ENCODE data around the gene LILRA2.
"Not testable (repeated sequence)": the region's sequence is repeated elsewhere in the genome, so short reads cannot be mapped to it uniquely, and the experiment has no call there.

The LILRA2 gene

DNA sequence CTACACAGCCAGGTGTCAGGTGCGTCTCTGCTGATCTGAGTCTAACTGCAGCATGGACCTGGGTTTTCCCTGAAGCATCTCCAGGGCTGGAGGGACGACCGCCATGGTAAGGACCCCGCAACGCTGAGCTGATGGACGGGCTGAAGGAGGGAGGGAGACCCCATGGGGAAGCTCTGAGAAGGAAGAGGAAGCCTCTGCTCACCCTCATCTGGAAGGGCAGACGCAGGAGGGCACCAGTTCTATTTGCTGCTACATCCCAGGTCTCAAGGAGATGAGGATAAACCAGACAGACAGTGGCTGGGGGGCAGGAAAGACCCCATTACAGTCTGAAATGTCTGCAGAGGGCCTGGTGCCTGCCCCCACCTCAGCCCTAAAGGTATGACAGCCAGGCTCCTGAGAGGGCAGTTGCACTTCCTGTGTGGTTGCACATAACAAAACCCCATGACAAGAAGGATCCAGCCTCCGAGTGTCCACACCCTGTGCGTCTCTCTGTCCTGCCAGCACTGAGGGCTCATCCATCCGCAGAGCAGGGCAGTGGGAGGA is at the start of gene LILRA2:
Gene LILRA2, plus strand, starts transcription at position 461 of the 543 bp plus-strand sequence. CDS start 89 bp downstream, outside the sequence.
- DNase-seq (ENCODE audit: extremely low read depth in 1 of 2, low read depth in 1 of 2) = no peak

DNA sequence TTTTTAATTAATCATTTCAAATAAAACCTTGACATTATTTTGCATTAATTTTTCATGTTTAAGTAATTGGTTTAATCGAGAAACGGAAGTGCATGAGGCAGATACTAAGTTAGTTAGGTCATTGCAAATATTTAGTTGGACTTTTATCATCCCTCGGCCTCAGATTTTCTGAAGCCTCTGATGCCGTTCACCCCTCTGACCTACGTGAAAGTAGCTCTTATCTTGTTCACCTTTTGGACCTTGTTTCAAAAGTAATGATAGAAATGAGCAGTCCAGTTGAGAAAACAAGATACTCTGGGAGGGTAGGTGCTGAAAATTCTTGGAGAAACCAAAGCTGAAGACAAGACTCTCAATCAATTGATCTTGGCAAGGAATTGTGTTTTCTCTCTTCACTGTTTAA is 48.0 kb upstream of the LILRA2 start:
- no peak for DNase-seq (ENCODE audit: extremely low read depth in 1 of 2, low read depth in 1 of 2)

DNA sequence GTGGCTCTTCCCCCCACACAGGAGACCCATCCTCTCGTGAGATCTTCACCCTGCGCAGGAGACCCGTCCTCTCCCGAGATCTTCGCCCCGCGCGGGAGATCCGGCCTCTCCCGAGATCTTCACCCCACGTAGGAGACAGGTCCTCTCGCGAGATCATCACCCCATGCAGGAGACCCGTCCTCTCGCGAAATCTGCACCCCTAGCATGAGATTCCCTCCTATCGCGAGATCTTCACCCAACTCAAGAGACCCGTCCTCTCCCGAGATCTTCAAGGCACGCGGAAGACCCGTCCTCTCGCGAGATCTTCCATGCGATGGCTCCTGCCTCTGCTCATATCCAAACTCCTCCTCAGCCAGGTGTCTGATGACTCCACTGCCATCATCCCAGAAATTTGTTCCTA is 46.6 kb upstream of the LILRA2 start:
- DNase-seq (ENCODE audit: extremely low read depth in 1 of 2, low read depth in 1 of 2) = no peak

DNA sequence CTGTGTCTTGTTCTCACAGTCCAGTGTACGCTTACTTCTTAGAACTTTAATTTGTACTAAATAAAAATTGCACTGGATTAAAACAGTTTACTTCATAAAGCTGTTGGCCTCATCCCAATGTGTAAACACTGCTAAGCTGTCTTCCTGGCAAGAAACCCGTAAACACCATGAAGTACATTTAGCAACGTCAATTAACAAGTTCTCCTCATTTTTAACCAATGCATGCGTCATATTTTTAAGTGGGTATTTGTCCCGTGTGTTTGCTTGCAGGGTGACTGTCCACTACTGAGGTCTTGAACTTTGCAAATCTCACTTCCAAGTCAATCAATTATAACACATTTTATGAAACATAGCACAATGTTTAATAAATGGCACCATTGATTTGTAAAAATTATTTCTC is 42.7 kb upstream of the LILRA2 start:
- DNase-seq (ENCODE audit: extremely low read depth in 1 of 2, low read depth in 1 of 2) = no peak

DNA sequence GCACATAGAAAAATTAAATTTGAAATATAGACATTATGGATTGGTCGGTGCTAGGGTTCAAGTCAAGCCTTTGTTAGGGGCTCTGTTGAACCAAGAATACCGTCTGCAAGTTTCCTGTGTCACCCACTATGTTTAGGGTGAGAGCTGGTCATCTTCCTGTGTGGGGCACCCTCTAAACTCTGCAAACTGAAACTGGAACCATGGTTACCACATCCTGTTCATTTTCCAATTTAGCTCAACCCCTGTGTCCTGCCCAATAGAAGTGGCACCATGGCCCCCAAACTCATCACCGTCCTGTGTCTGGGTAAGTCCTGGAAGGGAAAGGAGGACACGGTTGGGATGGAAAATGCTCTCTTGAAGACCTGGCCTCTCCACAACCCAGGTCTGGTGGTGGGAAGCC is 41.1 kb upstream of the LILRA2 start:
- no peak for DNase-seq (ENCODE audit: extremely low read depth in 1 of 2, low read depth in 1 of 2)

DNA sequence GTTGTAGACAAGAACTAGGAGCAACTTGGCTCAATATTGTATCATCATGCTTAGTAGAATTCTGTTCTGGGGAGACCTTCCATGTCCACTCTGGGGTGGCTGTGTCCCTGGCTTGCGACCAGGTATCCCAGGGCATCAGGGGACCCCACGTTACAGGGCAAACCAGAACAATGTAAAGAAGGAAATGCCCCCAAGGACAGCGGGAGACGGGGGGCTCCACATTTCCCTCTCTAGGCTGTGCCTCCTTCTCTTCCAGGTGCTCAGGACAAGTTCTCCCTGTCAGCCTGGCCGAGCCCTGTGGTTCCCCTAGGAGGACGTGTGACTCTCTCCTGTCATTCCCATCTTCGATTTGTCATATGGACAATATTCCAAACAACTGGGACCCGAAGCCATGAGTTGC is 40.1 kb upstream of the LILRA2 start:
- no peak for DNase-seq (ENCODE audit: extremely low read depth in 1 of 2, low read depth in 1 of 2)

DNA sequence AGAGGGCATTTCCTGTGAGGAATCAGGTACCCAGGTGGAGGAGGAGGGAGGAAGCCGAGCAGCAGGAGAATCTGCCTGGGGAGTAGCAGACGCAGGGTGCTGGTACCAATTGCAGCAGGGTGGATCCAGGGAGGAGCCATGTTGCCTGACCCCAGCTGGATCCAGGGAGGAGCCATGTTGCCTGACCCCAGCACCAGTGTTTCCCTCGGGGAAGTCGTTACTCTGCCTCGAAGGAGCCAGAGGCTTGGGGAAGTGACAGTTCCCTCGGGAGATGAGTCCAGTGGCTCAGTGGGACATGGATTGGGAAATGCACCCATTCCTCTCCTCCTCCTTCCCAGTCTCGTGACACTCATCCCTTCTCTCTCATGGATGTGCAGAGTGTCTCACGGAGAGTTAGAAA is 39.4 kb upstream of the LILRA2 start:
- DNase-seq (ENCODE audit: extremely low read depth in 1 of 2, low read depth in 1 of 2) = no peak

DNA sequence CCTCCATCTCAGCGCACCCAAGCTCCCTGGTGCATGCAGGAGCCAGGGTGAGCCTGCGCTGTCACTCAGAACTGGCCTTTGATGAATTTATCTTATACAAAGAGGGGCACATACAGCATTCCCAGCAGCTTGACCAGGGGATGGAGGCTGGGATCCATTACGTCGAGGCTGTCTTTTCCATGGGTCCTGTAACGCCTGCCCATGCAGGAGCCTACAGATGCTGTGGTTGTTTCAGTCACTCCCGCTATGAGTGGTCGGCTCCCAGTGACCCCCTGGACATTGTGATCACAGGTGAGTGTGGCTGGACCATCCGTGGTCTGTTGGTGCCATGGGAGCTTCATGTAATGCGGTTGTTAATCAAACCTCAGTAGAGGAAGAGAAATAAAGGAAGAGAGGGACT is 38.0 kb upstream of the LILRA2 start:
- no peak for DNase-seq (ENCODE audit: extremely low read depth in 1 of 2, low read depth in 1 of 2)

DNA sequence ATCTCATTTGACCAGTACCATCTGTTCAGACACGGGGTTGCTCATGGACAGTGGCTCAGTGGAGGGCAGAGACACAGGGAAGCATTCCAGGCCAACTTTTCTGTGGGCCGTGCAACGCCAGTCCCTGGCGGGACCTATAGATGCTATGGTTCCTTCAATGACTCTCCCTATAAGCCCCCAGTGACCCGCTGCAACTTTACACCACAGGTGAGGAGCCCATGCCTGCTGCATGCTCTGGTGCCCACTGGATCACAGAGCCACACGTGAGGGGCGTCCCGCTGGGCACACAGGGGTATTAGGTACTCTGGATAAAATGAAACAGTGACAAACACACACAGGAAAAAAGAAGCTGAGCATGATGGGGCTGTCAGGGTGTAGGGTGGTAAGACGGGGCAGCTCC is 36.6 kb upstream of the LILRA2 start:
- DNase-seq (ENCODE audit: extremely low read depth in 1 of 2, low read depth in 1 of 2) = no peak

DNA sequence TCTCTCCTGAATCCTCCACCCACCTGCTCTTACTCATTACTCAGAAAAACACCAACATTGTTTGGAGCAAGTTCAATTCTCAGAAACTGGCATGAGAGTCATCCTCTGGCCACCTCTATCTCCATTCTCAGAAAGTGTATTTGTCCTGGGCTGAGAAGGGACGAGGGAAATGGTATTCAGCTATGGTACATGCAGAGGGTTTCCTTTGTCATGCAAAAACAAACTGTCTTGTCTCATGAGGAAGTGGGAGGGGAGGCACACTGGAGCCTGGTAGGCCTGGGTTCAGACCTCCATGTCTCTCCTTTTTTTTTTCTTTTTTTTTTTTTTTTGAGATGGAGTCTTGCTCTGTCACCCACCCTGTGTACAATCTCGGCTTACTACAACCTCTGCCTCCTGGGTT is 31.9 kb upstream of the LILRA2 start:
- no peak for DNase-seq (ENCODE audit: extremely low read depth in 1 of 2, low read depth in 1 of 2)

DNA sequence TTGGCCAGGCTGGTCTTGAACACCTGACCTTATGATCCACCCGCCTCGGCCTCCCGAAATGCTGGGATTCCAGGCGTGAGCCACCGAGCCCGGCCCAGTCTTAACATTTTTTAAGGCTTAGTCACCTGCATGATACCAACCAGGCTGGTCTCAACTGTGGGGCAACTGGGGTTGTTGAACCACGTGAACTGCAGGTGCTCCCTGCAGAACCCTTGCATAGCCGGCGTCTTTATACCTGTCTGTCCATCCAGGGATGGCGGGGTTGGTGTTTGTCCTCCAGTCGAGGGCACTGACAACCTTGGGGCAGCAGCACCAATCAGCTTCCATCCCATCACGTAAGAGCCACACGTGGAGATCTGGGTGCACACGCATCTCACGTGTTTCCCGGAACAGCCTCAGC is 24.8 kb upstream of the LILRA2 start:
- DNase-seq (ENCODE audit: extremely low read depth in 1 of 2, low read depth in 1 of 2) = no peak

DNA sequence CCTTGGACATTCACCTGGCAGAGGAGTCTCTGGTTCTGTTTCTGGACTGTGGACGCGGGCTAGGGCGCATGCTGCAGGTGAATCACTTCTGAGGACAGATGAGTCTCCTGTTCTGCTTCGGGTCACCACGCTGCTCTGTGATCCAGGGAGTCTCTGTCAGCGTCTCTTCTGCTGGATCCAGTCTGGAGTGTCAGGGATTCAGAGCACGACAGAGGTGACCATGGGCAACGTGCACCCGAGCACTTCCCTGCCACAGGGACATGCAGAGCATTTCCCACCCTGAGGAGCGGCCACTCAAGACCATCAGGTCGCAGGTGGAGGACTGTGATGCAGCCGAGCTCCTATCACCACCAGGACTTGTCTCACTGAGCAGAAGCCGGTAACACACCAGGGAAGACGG is 24.4 kb upstream of the LILRA2 start:
- DNase-seq (ENCODE audit: extremely low read depth in 1 of 2, low read depth in 1 of 2) = no peak

DNA sequence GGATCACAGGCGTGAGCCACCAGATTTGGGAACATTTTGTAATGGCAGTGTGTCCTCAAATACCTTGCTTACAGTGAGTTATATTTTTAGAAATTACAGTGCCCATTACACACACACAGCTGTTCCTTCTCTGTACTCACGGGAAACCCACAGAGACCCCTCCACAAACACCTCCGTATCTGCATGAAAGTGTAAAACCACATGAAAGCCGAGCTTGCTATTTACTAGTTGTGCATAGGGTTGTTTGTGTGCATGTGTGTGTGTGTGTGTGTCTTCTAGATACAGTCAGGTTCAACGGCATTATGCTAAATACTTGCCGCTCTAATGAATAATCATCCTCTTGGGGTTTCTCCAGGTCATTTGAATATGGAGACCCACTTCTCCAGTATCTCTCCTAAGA is 22.3 kb upstream of the LILRA2 start:
- DNase-seq (ENCODE audit: extremely low read depth in 1 of 2, low read depth in 1 of 2) = no peak

DNA sequence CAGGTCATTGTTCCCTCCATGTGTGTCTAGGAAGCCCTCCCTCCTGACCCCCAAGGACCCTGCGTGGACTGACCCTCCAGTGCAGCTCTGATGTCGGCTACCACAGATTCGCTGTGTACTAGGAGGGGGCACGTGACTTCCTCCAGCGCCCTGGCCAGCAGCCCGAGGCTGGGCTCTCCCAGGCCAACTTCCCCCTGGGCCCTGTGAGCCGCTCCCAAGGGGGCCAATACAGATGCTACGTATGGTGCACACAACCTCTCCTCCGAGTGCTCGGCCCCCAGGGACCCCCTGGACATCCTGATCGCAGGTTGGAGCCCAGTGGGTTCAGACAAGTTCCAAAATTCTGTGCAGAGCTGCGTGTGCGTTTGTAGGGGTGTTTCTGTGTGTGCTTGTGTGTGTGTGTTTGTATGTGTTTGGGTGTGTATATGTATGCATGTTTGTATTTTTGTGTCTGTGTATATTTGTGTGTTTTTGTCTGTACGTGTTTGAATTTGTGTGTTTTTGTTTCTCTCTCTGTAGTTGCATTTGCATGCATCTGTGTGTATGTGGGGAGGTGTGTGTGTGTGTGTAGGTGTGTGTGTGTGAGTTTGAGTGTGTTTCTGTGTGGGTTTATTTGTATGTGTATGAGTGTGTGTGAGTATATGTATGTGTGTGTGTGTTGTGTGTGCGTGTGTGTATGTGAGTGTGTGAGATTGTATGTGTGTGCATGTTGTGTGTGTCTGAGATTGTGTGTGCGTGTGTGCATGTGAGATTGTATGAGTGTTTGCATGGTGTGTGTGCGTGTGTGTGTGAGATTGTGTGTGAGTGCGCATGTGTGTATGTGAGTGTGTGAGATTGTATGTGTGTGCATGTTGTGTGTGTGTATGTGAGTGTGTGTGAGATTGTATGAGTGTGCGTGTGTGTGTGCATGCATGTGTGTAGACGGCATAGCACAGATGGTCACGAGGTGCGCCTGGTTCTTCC is 21.4 kb upstream of the LILRA2 start:
- DNase-seq (ENCODE audit: extremely low read depth in 1 of 2, low read depth in 1 of 2) = no peak

DNA sequence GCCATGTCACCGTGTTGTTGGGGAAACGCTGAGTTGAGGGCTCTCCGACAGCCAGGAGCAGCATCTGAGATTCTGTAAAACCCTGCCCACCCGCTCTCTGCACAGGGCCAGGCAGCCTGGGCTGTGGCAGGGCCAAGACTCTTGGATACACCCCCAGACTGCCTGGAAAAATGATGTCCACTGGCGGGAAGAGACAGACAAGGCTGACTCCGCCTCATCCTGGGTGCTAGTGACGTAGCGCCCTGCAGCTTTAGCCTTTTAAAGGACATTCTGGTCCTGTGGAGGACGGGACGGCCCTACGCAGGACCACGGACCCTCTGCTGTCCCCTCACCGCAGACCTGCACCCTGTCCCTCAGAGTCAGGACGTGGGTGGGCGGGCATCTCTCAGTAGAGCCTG is 20.7 kb upstream of the LILRA2 start:
- no peak for DNase-seq (ENCODE audit: extremely low read depth in 1 of 2, low read depth in 1 of 2)

DNA sequence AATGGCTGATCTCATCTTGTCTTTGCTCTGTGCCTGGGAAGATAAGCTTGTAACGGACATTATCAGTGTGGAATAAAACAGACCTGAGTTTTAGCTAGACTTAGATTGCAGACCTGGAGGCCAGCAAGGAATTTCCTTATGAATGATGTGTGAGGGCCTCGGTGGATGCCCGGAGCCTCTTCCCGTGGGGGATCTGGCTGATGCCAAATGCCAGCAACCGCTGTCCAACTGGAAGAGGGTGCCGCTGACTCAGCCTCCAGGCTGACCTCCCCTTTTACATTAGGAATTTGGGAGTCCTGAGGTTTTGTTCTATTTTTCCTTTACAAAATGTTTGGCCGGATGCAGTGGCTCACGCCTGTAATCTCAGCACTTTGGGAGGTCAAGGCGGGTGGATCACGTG is 19.6 kb upstream of the LILRA2 start:
- no peak for DNase-seq (ENCODE audit: extremely low read depth in 1 of 2, low read depth in 1 of 2)

DNA sequence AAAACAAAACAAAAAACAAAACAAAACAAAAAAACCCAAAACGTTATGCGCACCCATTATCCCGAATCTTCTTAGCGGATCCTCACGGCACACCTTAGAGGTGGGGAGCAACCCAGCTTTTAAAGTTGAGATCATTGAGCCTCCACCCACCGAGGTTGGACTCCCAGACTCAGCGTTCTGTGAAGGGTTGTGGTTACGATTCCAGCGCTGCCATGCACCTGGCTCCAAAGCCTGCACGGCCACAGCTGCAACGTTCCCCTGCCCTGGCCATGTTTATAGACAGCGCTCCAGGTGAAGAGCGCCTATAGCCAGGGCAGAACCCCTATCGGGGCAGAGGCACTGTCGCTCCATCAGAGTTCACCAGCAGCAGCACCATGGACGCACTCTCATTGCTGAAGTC is 18.7 kb upstream of the LILRA2 start:
- DNase-seq (ENCODE audit: extremely low read depth in 1 of 2, low read depth in 1 of 2) = no peak

DNA sequence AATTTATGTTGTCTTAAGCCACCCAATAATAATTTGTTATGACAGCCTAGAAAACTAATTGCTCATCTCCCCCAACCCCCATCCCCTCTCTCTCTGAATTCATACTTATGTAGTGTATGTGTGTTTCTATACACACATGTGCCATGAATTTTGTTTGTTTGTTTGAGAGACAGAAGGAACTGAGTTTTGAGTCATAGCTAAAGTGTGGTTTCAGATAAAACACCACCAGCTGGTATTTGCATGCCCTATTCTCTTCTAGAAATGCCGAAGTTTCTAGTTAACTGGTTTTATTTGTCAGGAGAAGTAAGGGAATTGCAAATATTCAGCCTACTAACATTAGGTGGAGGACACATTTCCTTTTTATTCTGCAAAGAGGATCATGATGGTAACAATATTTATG is 17.4 kb upstream of the LILRA2 start:
- no peak for DNase-seq (ENCODE audit: extremely low read depth in 1 of 2, low read depth in 1 of 2)

DNA sequence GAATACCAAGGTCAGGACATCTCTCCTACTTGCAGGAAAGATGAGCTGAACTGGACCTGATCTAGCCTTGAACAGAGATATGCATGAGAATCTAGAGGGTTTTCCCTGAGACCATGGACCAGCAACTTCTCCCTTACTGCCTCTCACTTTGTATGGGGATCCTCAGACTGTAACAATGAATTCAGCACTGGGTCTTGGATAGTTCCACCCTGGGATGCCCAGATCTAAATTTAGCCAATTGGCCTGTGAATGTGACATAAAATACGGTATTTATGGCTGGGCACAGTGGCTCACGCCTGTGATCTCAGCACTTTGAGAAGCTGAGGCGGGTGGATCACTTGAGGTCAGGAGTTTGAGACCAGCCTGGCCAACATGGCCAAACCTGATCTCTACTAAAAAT is 15.3 kb upstream of the LILRA2 start:
- no peak for DNase-seq (ENCODE audit: extremely low read depth in 1 of 2, low read depth in 1 of 2)

DNA sequence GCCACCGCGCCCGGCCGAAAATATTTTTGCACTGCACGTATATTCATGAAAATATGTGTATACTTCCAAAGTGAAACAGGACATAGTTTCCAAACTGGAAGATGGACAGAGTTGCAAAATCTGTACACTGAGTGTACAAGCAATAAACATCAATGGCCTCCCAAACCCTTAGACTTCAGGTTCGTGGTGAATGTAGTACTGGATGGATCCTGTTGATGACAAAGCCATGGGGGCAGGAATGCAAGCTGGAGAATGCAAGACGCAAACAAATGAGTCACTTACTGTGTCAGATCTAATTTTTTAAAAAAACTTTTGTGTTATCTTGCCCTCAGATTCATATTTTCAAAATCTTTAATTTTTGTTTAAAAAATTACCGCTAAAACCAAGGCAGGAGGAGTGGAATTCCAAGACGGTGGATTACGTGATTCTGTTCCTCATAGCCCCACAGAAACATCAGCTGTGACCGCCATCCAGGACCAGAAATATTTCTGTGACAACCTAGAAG is 12.7 kb upstream of the LILRA2 start:
- no peak for DNase-seq (ENCODE audit: extremely low read depth in 1 of 2, low read depth in 1 of 2)

DNA sequence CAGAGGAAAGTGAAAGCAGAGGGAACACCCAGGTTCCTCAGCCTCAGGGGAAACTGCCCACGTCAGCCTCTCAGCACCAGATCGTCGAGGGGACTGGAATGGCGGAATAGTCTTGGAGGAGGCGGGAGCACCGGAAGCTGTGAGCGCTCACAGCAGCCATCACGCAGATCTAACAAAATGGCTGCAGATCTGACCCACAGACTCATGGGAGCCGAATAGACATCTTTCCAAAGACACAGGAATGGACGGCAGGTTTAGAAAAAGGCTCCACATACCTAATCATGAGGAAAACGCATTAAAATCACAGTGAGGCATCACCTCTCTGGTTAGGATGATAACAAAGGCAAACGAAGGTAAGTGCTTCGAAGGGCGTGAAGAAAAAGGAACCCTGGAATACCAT is 11.8 kb upstream of the LILRA2 start:
- DNase-seq (ENCODE audit: extremely low read depth in 1 of 2, low read depth in 1 of 2) = no peak

DNA sequence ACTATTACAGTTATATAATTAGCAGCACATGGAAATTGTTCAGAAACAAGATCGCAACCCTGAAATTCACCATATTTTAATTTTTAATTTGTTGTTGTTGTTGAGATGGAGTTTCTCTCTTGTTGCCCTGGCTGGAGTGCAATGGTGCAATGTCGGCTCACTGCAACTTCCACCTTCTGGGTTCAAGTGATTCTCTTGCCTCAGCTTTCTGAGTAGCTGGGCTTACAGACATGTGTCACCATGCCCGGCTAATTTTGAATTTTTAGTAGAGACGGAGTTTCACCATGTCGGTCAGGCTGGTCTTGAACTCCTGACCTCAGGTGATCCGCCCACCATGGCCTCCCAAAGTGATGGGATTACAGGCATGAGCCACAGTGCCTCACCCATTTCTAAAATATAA is 10.4 kb upstream of the LILRA2 start:
- not testable (repeated sequence) for DNase-seq (ENCODE audit: extremely low read depth in 1 of 2, low read depth in 1 of 2)

All from activated CD8-positive, alpha-beta memory T cell treated with anti-CD3 and anti-CD28 coated beads for 1 hour (primary cell).